HepG2 (cell line): ENCODE measurements around the gene TMEM19. TPM values are rescaled to one million over a fixed set of nuclear protein-coding genes. Genes with fewer than 3 reads are reported as not detected.
A peak's percentile ranks its signal among the peaks of the same experiment; 100 is the strongest.

Experiments
- DPF2 ChIP-seq: sonication (generic); formaldehyde crosslinking; IDR thresholded peaks from 2 replicates; pipeline ENCODE4 v1.4.0; 2020; ENCODE audit warnings: mild to moderate bottlenecking, low read depth, missing genetic modification reagents, borderline replicate concordance
- GATAD2A ChIP-seq: IDR thresholded peaks from 2 replicates; pipeline ENCODE4 v1.6.1; 2016
- HIVEP1 ChIP-seq: sonication (generic); formaldehyde crosslinking; IDR thresholded peaks from 2 replicates; pipeline ENCODE4 v1.4.0; 2020; ENCODE audit warnings: mild to moderate bottlenecking, missing genetic modification reagents
- HMG20B ChIP-seq: conservative IDR thresholded peaks from 2 replicates; pipeline ENCODE4 v1.6.1; 2016; ENCODE audit warnings: missing genetic modification reagents, missing compliant biosample characterization
- KMT2A ChIP-seq: sonication (generic); formaldehyde crosslinking; IDR thresholded peaks from 2 replicates; pipeline ENCODE4 v1.4.0; 2020; ENCODE audit warnings: missing genetic modification reagents
- MAFK ChIP-seq, 2 experiments: IDR thresholded peaks in 1 of 2; conservative IDR thresholded peaks in 1 of 2; 2 replicates each; pipeline ENCODE4 v1.6.1; 2011; ENCODE audit warnings: improper control_type of control experiment in 2 of 2, low read length in 2 of 2
- MXD4 ChIP-seq: IDR thresholded peaks from 2 replicates; pipeline ENCODE4 v1.6.1; 2016; ENCODE audit warnings: mild to moderate bottlenecking, missing biosample characterization, missing genetic modification reagents
- PRDM10 ChIP-seq: sonication (generic); formaldehyde crosslinking; IDR thresholded peaks from 2 replicates; pipeline ENCODE4 v1.4.0; 2020; ENCODE audit warnings: low read depth, missing genetic modification reagents
- RBAK ChIP-seq: sonication (generic); formaldehyde crosslinking; IDR thresholded peaks from 2 replicates; pipeline ENCODE4 v1.5.1; 2020; ENCODE audit warnings: mild to moderate bottlenecking, missing genetic modification reagents
- RNF2 ChIP-seq: fragments of 450-650 bp; conservative IDR thresholded peaks from 2 replicates; pipeline ENCODE4 v1.6.1; 2016; ENCODE audit warnings: low read depth
- RNF219 ChIP-seq: sonication (generic); formaldehyde crosslinking; IDR thresholded peaks from 2 replicates; pipeline ENCODE4 v1.5.0; 2020; ENCODE audit warnings: mild to moderate bottlenecking, missing genetic modification reagents
- SKI ChIP-seq: fragments of 450-650 bp; IDR thresholded peaks from one replicate; pipeline ENCODE4 v1.6.1; 2018; ENCODE audit warnings: mild to moderate bottlenecking; ENCODE audit not compliant: partially characterized antibody
- SOX5 ChIP-seq: IDR thresholded peaks from 2 replicates; pipeline ENCODE4 v1.6.1; 2016; ENCODE audit warnings: borderline replicate concordance
- ZFP41 ChIP-seq: sonication (generic); formaldehyde crosslinking; IDR thresholded peaks from 2 replicates; pipeline ENCODE4 v1.4.0; 2020; ENCODE audit warnings: mild to moderate bottlenecking, missing genetic modification reagents, borderline replicate concordance
- ZFP82 ChIP-seq: sonication (generic); formaldehyde crosslinking; IDR thresholded peaks from 2 replicates; pipeline ENCODE4 v1.5.1; 2020; ENCODE audit warnings: mild to moderate bottlenecking, missing genetic modification reagents, borderline replicate concordance
- ZKSCAN8 ChIP-seq: IDR thresholded peaks from 2 replicates; pipeline ENCODE4 v1.6.1; 2016; ENCODE audit warnings: borderline replicate concordance, missing genetic modification reagents, missing compliant biosample characterization
- ZMAT3 ChIP-seq: sonication (generic); formaldehyde crosslinking; conservative IDR thresholded peaks from 2 replicates; pipeline ENCODE4 v1.7.0; 2021; ENCODE audit warnings: missing genetic modification reagents
- ZNF512 ChIP-seq: sonication (generic); formaldehyde crosslinking; IDR thresholded peaks from 2 replicates; pipeline ENCODE4 v1.4.0; 2020; ENCODE audit warnings: mild to moderate bottlenecking, missing genetic modification reagents
- ZNF530 ChIP-seq: sonication (generic); formaldehyde crosslinking; IDR thresholded peaks from 2 replicates; pipeline ENCODE4 v1.5.0; 2020; ENCODE audit warnings: low read depth, mild to moderate bottlenecking, missing genetic modification reagents
- polyA plus RNA-seq, 8 experiments: library from polyadenylated mRNA; depleted of rRNA in 3 of 8; stranded (reverse) in 7 of 8; unstranded in 1 of 8; fragments of >200 nt; fragmentation: Illumina TruSeq in 4 of 8; extraction: Trizol in 4 of 8; gene quantifications; 2 replicates each; pipeline versions ENCODE4 v1.2.1 to v1.2.3, GENCODE V29; 2011 to 2016; ENCODE audit warnings: low read depth in 4 of 8, missing spikeins in 1 of 8, mixed read lengths in 1 of 8; ENCODE audit not compliant: insufficient read depth in 1 of 8
- total RNA-seq, 5 experiments: library from RNA; depleted of rRNA; stranded (reverse); fragments of >200 nt; fragmentation: Illumina TruSeq; extraction: Trizol; gene quantifications; 2 replicates each; pipeline ENCODE4 v1.2.3, GENCODE V29; 2016; ENCODE audit warnings: low read depth in 1 of 5
- TF ChIP-seq, protein P1 (sequence below): conservative IDR thresholded peaks from 2 replicates; pipeline ENCODE4 v1.6.1; 2018; ENCODE audit warnings: missing genetic modification reagents

TMEM19 gene
- total and polyA plus RNA-seq, 2 of the 13 experiments (the other 11 are each of a cell fraction or from before 2014, with no cell fraction given) = 16.9 to 22.5 TPM

DNA sequence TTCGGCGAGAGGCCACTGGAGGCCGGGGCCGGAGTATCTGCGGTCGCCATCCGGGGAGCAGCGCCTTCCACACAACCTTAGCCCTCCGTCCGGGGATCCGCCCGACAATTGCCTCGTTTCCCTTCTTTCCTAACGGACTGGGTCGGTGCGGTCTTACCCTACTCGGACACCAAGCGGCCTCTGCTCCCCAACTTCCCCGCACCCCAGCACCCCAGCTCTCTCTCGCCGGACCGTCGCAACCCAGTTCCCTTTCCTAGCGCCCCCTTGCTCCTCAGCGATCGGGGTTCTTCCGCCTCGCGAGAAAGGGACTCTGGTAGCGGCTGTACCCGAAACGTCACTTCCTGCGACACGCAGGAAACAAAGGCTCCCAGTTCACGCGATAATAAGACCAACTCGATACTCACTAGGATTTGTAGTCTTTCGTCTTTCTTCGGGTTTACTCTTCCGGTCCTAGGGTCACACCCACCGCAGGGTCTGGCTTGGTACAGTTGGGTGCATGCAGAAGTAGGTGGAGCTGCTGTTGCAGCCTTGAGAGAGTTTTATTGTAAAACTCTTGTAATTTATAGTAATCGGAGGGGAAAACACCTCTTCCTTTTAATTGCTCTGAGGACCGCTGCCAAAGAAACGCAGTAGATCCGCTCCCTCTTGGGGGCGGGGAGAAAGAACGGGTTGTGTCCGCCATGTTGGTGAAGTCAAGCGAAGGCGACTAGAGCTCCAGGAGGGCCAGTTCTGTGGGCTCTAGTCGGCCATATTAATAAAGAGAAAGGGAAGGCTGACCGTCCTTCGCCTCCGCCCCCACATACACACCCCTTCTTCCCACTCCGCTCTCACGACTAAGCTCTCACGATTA, 22.1 kb upstream of the TMEM19 start, which contains the start of the genes THAP2 and ZFC3H1 (continued):
- TF ChIP-seq, protein P1, sequence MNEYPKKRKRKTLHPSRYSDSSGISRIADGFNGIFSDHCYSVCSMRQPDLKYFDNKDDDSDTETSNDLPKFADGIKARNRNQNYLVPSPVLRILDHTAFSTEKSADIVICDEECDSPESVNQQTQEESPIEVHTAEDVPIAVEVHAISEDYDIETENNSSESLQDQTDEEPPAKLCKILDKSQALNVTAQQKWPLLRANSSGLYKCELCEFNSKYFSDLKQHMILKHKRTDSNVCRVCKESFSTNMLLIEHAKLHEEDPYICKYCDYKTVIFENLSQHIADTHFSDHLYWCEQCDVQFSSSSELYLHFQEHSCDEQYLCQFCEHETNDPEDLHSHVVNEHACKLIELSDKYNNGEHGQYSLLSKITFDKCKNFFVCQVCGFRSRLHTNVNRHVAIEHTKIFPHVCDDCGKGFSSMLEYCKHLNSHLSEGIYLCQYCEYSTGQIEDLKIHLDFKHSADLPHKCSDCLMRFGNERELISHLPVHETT = no peak
- TF ChIP-seq ZNF512 (CRISPR knock-in tag) (no peak), ZFP41 (no peak), MXD4 (CRISPR knock-in tag) (peak; percentile 51; the same call in 1 of the 2 replicates), HMG20B (CRISPR knock-in tag) (no peak), RNF2 (no peak), KMT2A (CRISPR knock-in tag) (peak; percentile 90), SKI (no peak), ZNF530 (CRISPR knock-in tag) (no peak), RBAK (CRISPR knock-in tag) (no peak), HIVEP1 (CRISPR knock-in tag) (no peak), DPF2 (CRISPR knock-in tag) (no peak), ZFP82 (CRISPR knock-in tag) (no peak), RNF219 (CRISPR knock-in tag) (no peak), MAFK (conservative IDR thresholded peaks at IDR 0.05 in 1 of 2, IDR thresholded peaks at IDR 0.05 in 1 of 2; ENCODE audit: low read length in 2 of 2) (no peak), GATAD2A (CRISPR knock-in tag) (no peak; the same call in 1 of the 2 replicates), PRDM10 (CRISPR knock-in tag) (0 out of 2 replicates have a peak, but pooled peaks have one; percentile 64), SOX5 (CRISPR knock-in tag) (peak; percentile 59), ZMAT3 (CRISPR knock-in tag) (no peak), ZKSCAN8 (CRISPR knock-in tag) (0 out of 2 replicates have a peak, but pooled peaks have one; percentile 59)
